Adipose tissue (tissue), 3 donors: Measurements from ENCODE around the gene WARS2. TPM values are rescaled to one million over a fixed set of nuclear protein-coding genes. Genes with fewer than 3 reads are reported as not detected.
A peak's percentile ranks its signal among the peaks of the same experiment; 100 is the strongest.
"Not testable (repeated sequence)": the region's sequence is repeated elsewhere in the genome, so short reads cannot be mapped to it uniquely, and the experiment has no call there.

Experiments
- H3K27ac ChIP-seq: one replicate; pipeline ENCODE4 v1.5.1; 2013; ENCODE audit warnings: low read depth, low read length
- WGBS, 3 donors: extraction: QIAGEN DNeasy Blood & Tissue Kit; methylation state at CpG; one replicate each; pipeline ENCODE4 v1.1.7; 2013; 5-methylcytosine and 5-hydroxymethylcytosine counted together
- polyA plus RNA-seq, 3 donors: library from polyadenylated mRNA; stranded (reverse); fragments of 200-250 nt; gene quantifications; one replicate each; pipeline ENCODE4 v1.2.3, GENCODE V29; 2013
- donor health status: healthy with polysubstance abuse.
- donor health status: Bipolar disorder and iron deficiency.
- donor health status: healthy.

Gene WARS2
- polyA plus RNA-seq = 1 to 10 TPM; 7.0 to 8.9 (median 7.0) TPM

- 0% methylated on average over 50 of the region's 50 CpGs for WGBS, 3 donors
- peak within 1 kb of the TSS; percentile 92 for H3K27ac ChIP-seq
These were observed at the start of gene WARS2 for GRCh38 chr1:119140177-119141019. TSS of gene WARS2 (minus strand) at chr1:119140653. CDS start at chr1:119140644, 9 bp downstream.

- H3K27ac ChIP-seq = no peak overlapping the region
- WGBS, 3 donors = 60 to 69% (median 64%) methylated on average over 3 of the region's 3 CpGs
These were observed 48.5 kb upstream of the WARS2 start for GRCh38 chr1:119188926-119189325.

- no peak overlapping the region for H3K27ac ChIP-seq
- 77 to 94% (median 83%) methylated on average over 2 of the region's 2 CpGs for WGBS, 3 donors
These were observed 47.0 kb upstream of the WARS2 start for GRCh38 chr1:119187416-119187815.

DNA sequence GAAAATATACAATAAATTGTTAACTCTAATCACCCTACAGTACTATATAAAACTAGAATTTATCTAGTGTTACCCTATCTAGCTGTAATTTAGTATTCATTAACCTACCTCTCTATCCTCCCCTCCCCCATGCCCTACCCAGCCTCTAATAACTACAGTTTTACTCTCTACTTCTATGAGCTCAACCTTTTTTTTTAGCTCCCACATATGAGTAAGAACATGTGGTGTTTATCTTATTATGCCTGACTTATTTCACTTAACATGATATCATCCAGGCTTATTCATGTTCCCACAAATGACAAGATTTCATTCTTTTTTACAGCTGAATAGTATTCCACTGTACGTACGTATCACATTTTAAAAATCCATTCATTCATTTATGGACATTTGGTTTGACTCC is 46.0 kb upstream of the WARS2 start:
- WGBS, 3 donors = 97 to 98% (median 98%) methylated on average over 2 of the region's 2 CpGs

GRCh38 chr1:119184972-119185371 is 44.5 kb upstream of the WARS2 start:
- 80 to 93% (median 89%) methylated on average over 1 of the region's 1 CpG for WGBS, 3 donors

More for the DNA sequence above, 46.0 kb upstream of the WARS2 start:
- H3K27ac ChIP-seq = no peak overlapping the region

DNA sequence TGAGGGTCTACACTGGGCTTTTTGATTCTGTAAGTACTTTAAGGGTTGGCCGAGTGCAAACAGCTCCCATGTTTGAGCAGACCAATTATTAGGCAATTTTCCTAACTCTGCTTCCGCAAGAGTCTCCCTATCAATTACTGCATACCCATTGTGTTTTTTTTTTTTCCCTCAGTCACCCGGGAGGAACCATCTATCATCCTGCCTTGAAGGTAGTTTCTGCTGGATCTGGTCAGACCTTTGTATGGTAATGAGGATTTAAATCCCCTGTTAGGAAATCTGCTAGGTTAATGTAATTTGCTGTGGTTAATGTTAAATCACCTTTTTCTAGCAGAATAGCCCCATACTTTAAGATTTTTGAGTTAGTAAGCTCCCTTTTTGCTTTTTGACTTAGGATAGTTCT is 40.8 kb upstream of the WARS2 start:
- WGBS, 3 donors = 75 to 92% (median 83%) methylated on average over 3 of the region's 3 CpGs
- H3K27ac ChIP-seq = no peak overlapping the region

More at GRCh38 chr1:119184972-119185371, 44.5 kb upstream of the WARS2 start:
- H3K27ac ChIP-seq = no peak overlapping the region

DNA sequence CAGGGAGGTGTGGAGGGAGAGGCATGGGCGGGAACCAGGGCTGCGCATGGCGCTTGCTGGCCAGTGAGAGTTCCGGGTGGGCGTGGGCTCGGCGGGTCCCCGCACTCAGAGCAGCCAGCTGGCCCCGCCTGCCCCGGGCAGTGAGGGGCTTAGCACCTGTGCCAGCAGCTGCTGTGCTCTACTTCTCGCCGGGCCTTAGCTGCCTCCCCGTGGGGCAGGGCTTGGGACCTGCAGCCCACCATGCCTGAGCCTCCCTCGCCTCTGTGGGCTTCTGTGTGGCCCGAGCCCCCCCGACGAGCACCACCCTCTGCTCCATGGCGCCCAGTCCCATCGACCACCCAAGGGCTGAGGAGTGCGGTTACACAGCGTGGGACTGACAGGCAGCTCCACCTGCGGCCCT is 38.6 kb upstream of the WARS2 start:
- 97 to 99% (median 98%) methylated on average over 21 to 22 of the region's 22 CpGs for WGBS, 3 donors
- no peak overlapping the region for H3K27ac ChIP-seq

DNA sequence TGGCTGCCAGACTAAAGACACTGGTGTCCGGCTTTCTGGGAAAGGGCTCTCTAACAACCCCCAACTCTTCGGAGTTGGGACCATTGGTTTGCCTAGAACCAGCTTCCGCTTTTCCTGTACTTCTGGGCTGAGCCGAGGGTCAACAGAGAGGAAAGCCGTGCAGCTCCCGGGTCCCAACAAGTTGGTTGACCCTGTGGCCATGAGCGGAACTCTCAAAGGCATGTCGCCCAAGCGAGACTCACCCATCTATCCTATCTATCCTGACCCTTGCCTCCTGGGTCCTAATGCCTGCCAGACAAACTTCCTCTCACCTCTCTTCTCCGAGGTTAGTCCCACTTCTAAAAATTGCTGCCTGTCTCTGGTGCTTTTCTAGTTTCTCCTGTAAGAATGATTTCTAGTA is 32.5 kb upstream of the WARS2 start:
- WGBS, 3 donors = 97 to 99% (median 97%) methylated on average over 10 of the region's 10 CpGs
- not testable (repeated sequence) for H3K27ac ChIP-seq

DNA sequence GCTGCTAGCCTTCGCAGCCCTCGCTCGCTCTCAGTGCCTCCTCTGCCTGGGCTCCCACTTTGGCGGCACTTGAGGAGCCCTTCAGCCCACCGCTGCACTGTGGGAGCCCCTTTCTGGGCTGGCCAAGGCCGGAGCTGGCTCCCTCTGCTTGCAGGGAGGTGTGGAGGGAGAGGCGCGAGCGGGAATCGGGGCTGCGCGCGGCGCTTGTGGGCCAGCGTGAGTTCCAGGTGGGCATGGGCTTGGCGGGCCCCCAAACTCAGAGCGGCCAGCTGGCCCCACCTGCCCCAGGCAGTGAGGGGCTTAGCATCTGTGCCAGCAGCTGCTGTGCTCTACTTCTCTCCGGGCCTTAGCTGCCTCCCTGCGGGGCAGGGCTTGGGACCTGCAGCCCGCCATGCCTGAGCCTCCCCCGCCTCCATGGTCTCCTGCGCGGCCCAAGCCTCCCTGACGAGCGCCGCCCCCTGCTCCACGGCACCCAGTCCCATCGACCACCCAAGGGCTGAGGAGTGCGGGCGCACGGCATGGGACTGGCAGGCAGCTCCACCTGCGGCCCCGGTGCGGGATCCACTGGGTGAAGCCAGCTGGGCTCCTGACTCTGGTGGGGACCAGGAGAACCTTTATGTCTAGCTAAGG is 31.0 kb upstream of the WARS2 start:
- not testable (repeated sequence) for H3K27ac ChIP-seq
- 94 to 95% (median 95%) methylated on average over 31 to 34 of the region's 34 CpGs for WGBS, 3 donors

- no peak overlapping the region for H3K27ac ChIP-seq
- WGBS, 3 donors = 71 to 83% (median 81%) methylated on average over 2 of the region's 2 CpGs
These were observed 22.9 kb upstream of the WARS2 start for GRCh38 chr1:119163396-119163795.

DNA sequence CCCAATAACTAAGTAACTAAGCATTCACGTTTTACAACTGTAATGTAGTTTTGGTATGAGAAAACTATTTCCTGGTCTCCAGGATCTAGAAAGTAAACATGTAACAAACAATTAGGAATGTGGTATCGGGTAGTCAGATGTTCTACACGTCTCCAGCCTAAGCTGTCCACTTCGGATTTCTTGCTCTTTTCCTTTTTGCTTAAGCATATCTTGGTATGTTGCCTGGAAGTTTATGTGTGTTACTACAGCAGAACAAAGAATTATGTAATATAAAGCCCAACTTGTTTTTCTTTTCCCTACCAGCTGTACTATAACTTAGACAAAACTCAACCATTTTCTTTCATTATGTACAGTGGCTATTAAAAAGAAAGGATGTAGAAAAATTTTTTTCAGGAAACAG is 20.4 kb upstream of the WARS2 start:
- 42 to 61% (median 51%) methylated on average over 4 of the region's 4 CpGs for WGBS, 3 donors
- H3K27ac ChIP-seq = no peak overlapping the region

DNA sequence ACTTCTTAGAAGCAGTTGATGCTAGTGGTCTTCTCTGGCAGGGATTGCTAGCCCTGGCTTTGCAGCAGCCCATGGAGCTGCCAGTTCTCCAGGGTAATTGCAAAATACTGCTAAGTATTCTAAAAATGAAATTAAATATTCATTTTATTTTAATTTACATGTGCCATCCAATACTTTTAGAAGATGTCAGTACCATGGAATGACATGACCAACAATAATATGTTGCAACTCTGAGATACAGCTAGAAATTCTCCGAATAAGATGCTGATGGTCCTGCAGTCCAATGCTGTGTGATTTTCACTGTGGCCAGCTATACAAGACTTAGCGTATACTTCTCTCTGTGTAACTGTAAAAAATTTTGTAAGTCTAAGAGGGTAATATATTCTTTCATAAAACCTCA is 20.0 kb upstream of the WARS2 start:
- 88 to 92% (median 90%) methylated on average over 2 of the region's 2 CpGs for WGBS, 3 donors
- no peak overlapping the region for H3K27ac ChIP-seq

- WGBS, 3 donors = 73 to 98% (median 94%) methylated on average over 2 of the region's 2 CpGs
- no peak overlapping the region for H3K27ac ChIP-seq
These were observed 19.5 kb upstream of the WARS2 start for GRCh38 chr1:119159966-119160365.

- no peak overlapping the region for H3K27ac ChIP-seq
These were observed 18.7 kb upstream of the WARS2 start for GRCh38 chr1:119159111-119159510.

GRCh38 chr1:119156761-119157160 is 16.3 kb upstream of the WARS2 start:
- WGBS, 3 donors = 93 to 99% (median 98%) methylated on average over 6 of the region's 6 CpGs
- H3K27ac ChIP-seq = not testable (repeated sequence)

More at GRCh38 chr1:119159111-119159510, 18.7 kb upstream of the WARS2 start:
- WGBS, 3 donors = 78 to 94% (median 85%) methylated on average over 2 of the region's 2 CpGs

DNA sequence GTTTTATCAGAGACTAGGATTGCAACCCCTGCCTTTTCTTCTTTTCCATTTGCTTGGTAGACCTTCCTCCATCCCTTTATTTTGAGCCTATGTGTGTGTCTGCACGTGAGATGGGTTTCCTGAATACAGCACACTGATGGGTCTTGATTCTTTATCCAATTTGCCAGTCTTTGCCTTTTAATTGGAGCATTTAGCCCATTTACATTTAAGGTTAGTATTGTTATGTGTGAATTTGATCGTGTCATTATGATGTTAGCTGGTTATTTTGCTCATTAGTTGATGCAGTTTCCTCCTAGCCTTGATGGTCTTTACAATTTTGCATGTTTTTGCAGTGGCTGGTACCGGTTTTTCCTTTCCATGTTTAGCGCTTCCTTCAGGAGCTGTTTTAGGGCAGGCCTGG is 14.6 kb upstream of the WARS2 start:
- WGBS, 3 donors = 95 to 99% (median 96%) methylated on average over 4 of the region's 4 CpGs
- not testable (repeated sequence) for H3K27ac ChIP-seq

GRCh38 chr1:119150150-119150549 is 9.7 kb upstream of the WARS2 start:
- no peak overlapping the region for H3K27ac ChIP-seq
- 90 to 100% (median 100%) methylated on average over 1 of the region's 1 CpG for WGBS, 3 donors

- WGBS, 3 donors = 54 to 71% (median 58%) methylated on average over 4 of the region's 4 CpGs
- no peak overlapping the region for H3K27ac ChIP-seq
These were observed 7.2 kb upstream of the WARS2 start for GRCh38 chr1:119147661-119148090.

GRCh38 chr1:119146466-119146865 is 6.0 kb upstream of the WARS2 start:
- H3K27ac ChIP-seq = no peak overlapping the region
- 83 to 86% (median 84%) methylated on average over 4 of the region's 4 CpGs for WGBS, 3 donors

DNA sequence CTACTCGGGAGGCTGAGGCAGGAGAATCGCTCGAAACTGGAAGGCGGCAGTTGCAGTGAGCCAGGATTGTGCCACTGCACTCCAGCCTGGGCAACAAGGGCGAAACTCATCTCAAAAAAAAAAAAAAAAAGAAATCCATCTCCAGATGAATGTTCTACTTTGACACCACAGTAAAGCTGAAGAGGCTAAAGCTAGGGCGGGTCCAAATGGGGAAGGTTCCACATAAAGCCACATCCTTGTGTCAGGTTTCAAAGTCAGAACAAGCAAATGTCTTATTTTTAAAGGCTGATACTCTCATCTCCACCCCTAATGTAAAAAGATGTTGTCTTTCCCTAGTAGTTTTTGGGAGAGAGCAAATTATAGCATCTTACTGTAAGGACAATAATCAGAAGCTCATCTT is 4.4 kb upstream of the WARS2 start:
- WGBS, 3 donors = 97 to 99% (median 98%) methylated on average over 6 of the region's 6 CpGs
- no peak overlapping the region for H3K27ac ChIP-seq
